Right cardiac atrium (tissue), 5 donors: ENCODE data around the gene SST. TPM values are rescaled to one million over a fixed set of nuclear protein-coding genes. Genes with fewer than 3 reads are reported as not detected.
A peak's percentile ranks its signal among the peaks of the same experiment; 100 is the strongest.

ENCODE experiments used
- ATAC-seq, 2 donors: fragments of 200-7000 bp; cut with Tn5 transposase; one replicate each; pipeline versions ENCODE4 v1.8.0 to v1.9.1; 2020; ENCODE audit warnings: moderate library complexity in 2 of 2, mild to moderate bottlenecking in 1 of 2
- DNase-seq, 3 donors: peaks; one replicate each; pipeline ENCODE4 v3.0.0-alpha.2; 2020
- H3K27ac ChIP-seq: one replicate; pipeline ENCODE4 v1.5.1; 2013; ENCODE audit warnings: mild to moderate bottlenecking, low read length, control low read depth, moderate library complexity
- H3K27me3 ChIP-seq: one replicate; pipeline ENCODE4 v1.6.1; 2013; ENCODE audit not compliant: control insufficient read depth, insufficient read depth
- H3K4me1 ChIP-seq: one replicate; pipeline ENCODE4 v1.6.1; 2013; ENCODE audit warnings: low read length; ENCODE audit not compliant: control insufficient read depth, insufficient read depth
- H3K4me3 ChIP-seq: one replicate; pipeline ENCODE4 v1.5.1; 2013; ENCODE audit warnings: low read length, control low read depth
- H3K9me3 ChIP-seq: one replicate; pipeline ENCODE4 v1.6.1; 2013; ENCODE audit warnings: low read length; ENCODE audit not compliant: control insufficient read depth
- WGBS: extraction: QIAGEN DNeasy Blood & Tissue Kit; methylation state at CpG from one replicate; pipeline ENCODE4 v1.1.7; 2013; 5-methylcytosine and 5-hydroxymethylcytosine counted together
- intact Hi-C, 4 donors: fragments of 100-400 bp; cut with DNase I; formaldehyde crosslinking; loops; one replicate each; pipeline versions ENCODE4 v1.11.0 to v1.14.0; 2022 to 2023
- polyA plus RNA-seq: library from polyadenylated mRNA; stranded (reverse); fragments of 200-250 nt; gene quantifications from one replicate; pipeline ENCODE4 v1.2.3, GENCODE V29; 2013
- total RNA-seq, 4 donors: library from RNA; stranded (reverse); fragmentation: NEBNext Ultra II Directional; extraction: Animal tissue kit (Norgen Biotek cat#: 25700); gene quantifications; one replicate each; pipeline ENCODE4 v1.2.1, GENCODE V29; 2021
- donor health status: healthy with polysubstance abuse.
- donor health status: DM: no; HTN: yes; CAD: no.
- donor health status: DM: no; HTN: no; CAD: no.
- donor health status: DM: no; HTN: yes; CAD: no; lungs with severe emphysema.
- donor health status: DM: yes; HTN: yes; CAD: no.

The SST gene
- total and polyA plus RNA-seq, 5 donors: 0.84 to 7.0 TPM; not detected in 3

DNA sequence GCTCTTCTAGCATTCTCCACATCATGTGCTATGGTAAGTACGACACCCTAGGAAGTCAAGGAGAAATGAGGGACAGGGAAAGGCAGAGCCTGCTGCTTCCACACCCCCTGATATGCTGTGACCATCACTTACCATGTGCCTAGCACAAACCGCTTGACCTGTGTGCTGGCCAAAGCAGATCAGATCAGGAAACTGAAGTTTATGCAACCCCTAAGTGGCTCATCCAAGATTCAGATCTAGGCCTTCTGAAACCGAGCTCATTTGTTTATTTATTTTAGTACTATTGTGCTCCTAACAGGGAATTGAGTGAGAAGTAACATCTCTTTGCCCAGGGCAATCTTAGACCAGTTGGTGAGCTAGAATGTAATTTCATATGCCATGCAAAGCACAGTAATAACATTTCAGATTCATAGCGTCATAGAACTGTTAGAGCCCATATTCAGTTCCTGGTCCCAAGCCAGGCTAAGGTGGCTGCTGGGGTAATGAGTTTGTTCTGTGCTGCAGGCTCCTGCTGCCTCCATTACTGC is 32.4 kb upstream of the SST start, which contains the start of gene RTP2:
Gene RTP2 (minus strand): TSS at position 51 of the 527 bp plus-strand sequence. CDS start 429 bp downstream, outside the sequence.
- intact Hi-C loops: no loop called here

GRCh38 chr3:187700249-187700648 is 30.1 kb upstream of the SST start:
- intact Hi-C loops: no loop called here
- no peak for ATAC-seq
- Histone ChIP-seq H3K9me3 (no peaks in the 10 kb centered on the region), H3K4me3 (no peak overlapping the region), H3K27ac (no peak overlapping the region), H3K4me1 (peaks cover 3% of the 10 kb centered on the region), H3K27me3 (no peaks in the 10 kb centered on the region)
- WGBS: 95% methylated on average over 2 of the region's 2 CpGs
- no peak for DNase-seq

More for the DNA sequence above, 32.4 kb upstream of the SST start, which contains the start of gene RTP2:
- DNase-seq (no peak), ATAC-seq (no peak)
- 60% methylated on average over 4 of the region's 4 CpGs for WGBS
- H3K27ac ChIP-seq: no peak within 1 kb of the TSS
- no peak within 1 kb of the TSS for H3K4me3 ChIP-seq
- no peaks in the 10 kb centered on the region for H3K9me3 ChIP-seq
- H3K27me3 ChIP-seq: no peaks in the 10 kb centered on the region
- peaks cover 1% of the 10 kb centered on the region for H3K4me1 ChIP-seq

- Histone ChIP-seq H3K27me3 (no peaks in the 10 kb centered on the region), H3K4me1 (peaks cover 3% of the 10 kb centered on the region), H3K9me3 (no peaks in the 10 kb centered on the region), H3K27ac (no peak overlapping the region), H3K4me3 (no peak overlapping the region)
- 94% methylated on average over 39 of the region's 42 CpGs for WGBS
- ATAC-seq (no peak), DNase-seq (peak in 1 of 3 donors; percentile 36)
- intact Hi-C loops: no loop called here
Observed at GRCh38 chr3:187698499-187699399, 28.6 kb upstream of the SST start.

GRCh38 chr3:187696021-187696420 is 25.8 kb upstream of the SST start:
- DNase-seq (no peak), ATAC-seq (no peak)
- no peak overlapping the region for H3K27ac ChIP-seq
- no peak overlapping the region for H3K4me3 ChIP-seq
- H3K4me1 ChIP-seq: peaks cover 3% of the 10 kb centered on the region
- H3K27me3 ChIP-seq: no peaks in the 10 kb centered on the region
- intact Hi-C loops: no loop called here
- 57% methylated on average over 4 of the region's 4 CpGs for WGBS
- no peaks in the 10 kb centered on the region for H3K9me3 ChIP-seq

GRCh38 chr3:187695449-187695848 is 25.3 kb upstream of the SST start:
- no peak overlapping the region for H3K27ac ChIP-seq
- no peak for DNase-seq
- WGBS: 66% methylated on average over 4 of the region's 4 CpGs

DNA sequence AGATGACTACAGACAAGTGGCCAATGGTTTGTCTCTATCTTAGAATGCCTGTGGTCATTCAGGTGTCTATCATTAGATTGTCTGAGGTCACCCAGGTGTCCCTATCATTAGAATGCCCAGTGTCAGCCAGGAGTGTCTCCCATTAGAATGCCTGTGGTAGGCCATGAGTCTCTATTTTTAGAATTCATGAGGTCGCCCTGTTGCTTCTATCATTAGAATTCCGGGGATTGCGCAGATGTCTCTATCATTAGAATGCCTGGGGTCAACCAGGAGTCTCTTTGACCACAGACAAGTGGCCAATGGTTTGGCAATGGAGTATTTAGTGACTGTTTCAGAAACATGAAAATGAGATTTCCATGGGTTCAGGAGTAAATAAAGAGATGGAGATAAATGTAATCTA is 24.6 kb upstream of the SST start:
- 21% methylated on average over 3 of the region's 3 CpGs for WGBS
- H3K27ac ChIP-seq: no peak overlapping the region
- intact Hi-C loops: no loop called here
- no peak overlapping the region for H3K4me3 ChIP-seq
- peaks cover 3% of the 10 kb centered on the region for H3K4me1 ChIP-seq
- H3K27me3 ChIP-seq: no peaks in the 10 kb centered on the region
- no peak for ATAC-seq
- DNase-seq: no peak
- H3K9me3 ChIP-seq: no peaks in the 10 kb centered on the region

More at GRCh38 chr3:187695449-187695848, 25.3 kb upstream of the SST start:
- intact Hi-C loops: no loop called here
- peak in 1 of 2 donors; percentile 19 for ATAC-seq
- H3K27me3 ChIP-seq: no peaks in the 10 kb centered on the region
- no peaks in the 10 kb centered on the region for H3K9me3 ChIP-seq
- no peak overlapping the region for H3K4me3 ChIP-seq
- peaks cover 3% of the 10 kb centered on the region for H3K4me1 ChIP-seq

DNA sequence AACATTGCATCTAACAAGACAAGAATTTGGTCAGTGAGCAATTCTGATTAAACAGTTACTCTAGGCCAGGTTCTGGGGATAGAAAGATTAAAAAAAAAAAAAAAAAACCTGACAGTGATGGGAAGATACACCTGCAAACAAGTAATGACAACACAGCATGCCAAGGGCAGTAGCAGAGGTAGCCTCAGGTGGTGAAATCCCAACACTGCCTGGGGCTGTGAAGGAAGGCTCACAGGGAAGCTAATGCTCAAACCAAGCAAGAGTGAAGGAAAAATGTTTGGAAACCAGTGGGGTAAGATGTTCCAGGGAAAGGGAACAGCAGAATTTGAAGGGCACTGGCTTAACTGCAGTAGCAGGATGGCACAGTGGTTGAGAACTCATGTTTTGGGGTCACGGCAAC is 23.2 kb upstream of the SST start:
- Histone ChIP-seq H3K9me3 (no peaks in the 10 kb centered on the region), H3K27ac (no peak overlapping the region), H3K27me3 (no peaks in the 10 kb centered on the region), H3K4me1 (peaks cover 3% of the 10 kb centered on the region), H3K4me3 (no peak overlapping the region)
- intact Hi-C loops: no loop called here
- DNase-seq (no peak), ATAC-seq (no peak)
- WGBS: 98% methylated on average over 1 of the region's 1 CpG

- Histone ChIP-seq H3K4me3 (no peak overlapping the region), H3K9me3 (no peaks in the 10 kb centered on the region), H3K27me3 (no peaks in the 10 kb centered on the region), H3K27ac (no peak overlapping the region), H3K4me1 (no peaks in the 10 kb centered on the region)
- ATAC-seq (no peak), DNase-seq (no peak)
- intact Hi-C loops: no loop called here
- 57% methylated on average over 4 of the region's 4 CpGs for WGBS
Observed at GRCh38 chr3:187689984-187690383, 19.8 kb upstream of the SST start.

- WGBS: 95% methylated on average over 5 of the region's 5 CpGs
- Histone ChIP-seq H3K4me3 (no peak overlapping the region), H3K4me1 (no peaks in the 10 kb centered on the region), H3K9me3 (no peaks in the 10 kb centered on the region), H3K27ac (no peak overlapping the region), H3K27me3 (peaks cover 2% of the 10 kb centered on the region)
- no peak for ATAC-seq
- intact Hi-C loops: no loop called here
- no peak for DNase-seq
Observed at GRCh38 chr3:187686621-187687273, 16.6 kb upstream of the SST start.

GRCh38 chr3:187685948-187686347 is 15.8 kb upstream of the SST start:
- H3K9me3 ChIP-seq: no peaks in the 10 kb centered on the region
- H3K4me3 ChIP-seq: no peak overlapping the region
- 93% methylated on average over 7 of the region's 7 CpGs for WGBS
- ATAC-seq (no peak), DNase-seq (no peak)
- intact Hi-C loops: no loop called here
- H3K27ac ChIP-seq: no peak overlapping the region
- H3K27me3 ChIP-seq: peaks cover 2% of the 10 kb centered on the region
- H3K4me1 ChIP-seq: no peaks in the 10 kb centered on the region

DNA sequence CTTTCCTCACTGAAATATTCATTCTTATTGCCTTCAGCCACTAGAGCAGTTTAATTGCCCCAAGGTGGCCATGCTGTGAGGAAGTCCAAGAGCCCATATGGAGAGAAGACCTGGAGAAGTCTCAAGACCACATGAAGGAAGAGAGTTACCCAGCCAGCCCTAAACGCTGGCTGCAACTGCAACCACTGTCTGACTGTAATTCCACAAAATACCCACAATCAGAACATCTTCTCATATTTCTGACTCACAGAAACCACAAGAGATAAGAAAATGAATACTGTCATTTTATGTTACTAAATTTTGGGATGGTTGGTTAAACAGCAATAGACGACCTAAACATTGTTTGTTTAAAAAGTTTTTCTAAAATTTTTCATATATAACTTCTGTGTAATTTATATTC is 14.7 kb upstream of the SST start:
- no peaks in the 10 kb centered on the region for H3K9me3 ChIP-seq
- DNase-seq: no peak
- H3K27ac ChIP-seq: no peak overlapping the region
- H3K4me1 ChIP-seq: no peaks in the 10 kb centered on the region
- intact Hi-C loops: loop anchor here in 2 of 4 donors (5.0 kb wide), 1 partner anchor 463 kb away; no protein-coding TSS in a partner anchor
- peaks cover 2% of the 10 kb centered on the region for H3K27me3 ChIP-seq
- H3K4me3 ChIP-seq: no peak overlapping the region
- 65% methylated on average over 2 of the region's 2 CpGs for WGBS
- no peak for ATAC-seq
